GM12878 (cell line): ENCODE data around the gene NXN. TPM values are rescaled to one million over a fixed set of nuclear protein-coding genes. Genes with fewer than 3 reads are reported as not detected.

ENCODE experiments used
- ATAC-seq: fragments of 200-7000 bp; cut with Tn5 transposase; 3 replicates; pipeline ENCODE4 v1.9.1; 2020; ENCODE audit warnings: mild to moderate bottlenecking, moderate library complexity
- BruUV-seq: library from RNA; stranded (reverse); fragments of 400-500 nt; replicated peaks from 2 replicates; lab custom pipeline; 2021; lab: Mats Ljungman, UMichigan
- CTCF ChIA-PET: fragments of 300-600 bp; sonication (Branson Sonifier 250); formaldehyde crosslinking; extraction: SDS; loops from one replicate; lab custom pipeline; 2021; ENCODE audit warnings: inconsistent platforms; lab: Yijun Ruan, JAX
- POLR2A ChIA-PET: fragments of 350-600 bp; formaldehyde crosslinking; extraction: SDS; loops from one replicate; lab custom pipeline; 2021; ENCODE audit warnings: inconsistent platforms; lab: Charles Lee
- RAD21 ChIA-PET: fragments of 300-600 bp; sonication (Branson Sonifier 250); formaldehyde crosslinking; loops from one replicate; lab custom pipeline; 2023; ENCODE audit warnings: antibody characterized with exemption; ENCODE audit not compliant: unreplicated experiment; lab: Charles Lee
- SMC1A ChIA-PET: fragments of 300-600 bp; sonication (Branson Sonifier 250); formaldehyde crosslinking; loops from one replicate; lab custom pipeline; 2023; ENCODE audit not compliant: unreplicated experiment, uncharacterized antibody; lab: Charles Lee
- DNase-seq: peaks from one replicate; pipeline ENCODE4 v3.0.0-alpha.2; 2011; ENCODE audit warnings: low read depth, low spot score
- FAIRE-seq: peaks from 3 replicates; lab custom pipeline; 2011; peaks lifted over from hg19 to GRCh38; lab: Jason Lieb, UNC
- H2AFZ ChIP-seq: 2 replicates; pipeline ENCODE4 v1.6.0; 2011; ENCODE audit warnings: low read depth, low read length, control low read depth; ENCODE audit not compliant: control insufficient read depth
- H3K27ac ChIP-seq: 2 replicates; pipeline ENCODE4 v1.5.1; 2011; ENCODE audit warnings: control low read depth; ENCODE audit not compliant: control insufficient read depth, insufficient read depth
- H3K27me3 ChIP-seq, 2 experiments: replicated peaks in 1 of 2; 2 replicates each; pipeline versions ENCODE4 v1.6.0 to v1.6.1; 2011; ENCODE audit warnings: low read length in 1 of 2; ENCODE audit not compliant: control insufficient read depth in 2 of 2, insufficient read depth in 2 of 2
- H3K36me3 ChIP-seq, 2 experiments: 2 replicates each; pipeline ENCODE4 v1.5.1; 2011; ENCODE audit warnings: low read length in 1 of 2; ENCODE audit not compliant: control insufficient read depth in 2 of 2, insufficient read depth in 2 of 2
- H3K4me1 ChIP-seq: 2 replicates; pipeline ENCODE4 v1.6.1; 2011; ENCODE audit warnings: mild to moderate bottlenecking, low read length, moderate library complexity, mixed read lengths; ENCODE audit not compliant: control insufficient read depth, insufficient read depth
- H3K4me2 ChIP-seq: 2 replicates; pipeline ENCODE4 v1.6.0; 2011; ENCODE audit warnings: control low read depth; ENCODE audit not compliant: control insufficient read depth, insufficient read depth
- H3K4me3 ChIP-seq: fragments of 200-600 bp; sonication (generic); 2 replicates; pipeline ENCODE4 v1.5.1; 2016
- H3K79me2 ChIP-seq: 2 replicates; pipeline ENCODE4 v1.6.0; 2011; ENCODE audit warnings: low read length; ENCODE audit not compliant: control insufficient read depth, insufficient read depth
- H3K9ac ChIP-seq: 2 replicates; pipeline ENCODE4 v1.8.0; 2011; ENCODE audit warnings: low read length, control low read depth, mixed read lengths; ENCODE audit not compliant: control insufficient read depth, insufficient read depth
- H3K9me3 ChIP-seq: replicated peaks from 3 replicates; pipeline ENCODE4 v1.5.1; 2011; ENCODE audit warnings: mild to moderate bottlenecking, low read length; ENCODE audit not compliant: control insufficient read depth, insufficient read depth
- H4K20me1 ChIP-seq: 2 replicates; pipeline ENCODE4 v1.6.0; 2011; ENCODE audit not compliant: control insufficient read depth, insufficient read depth
- BMI1 ChIP-seq: fragments of 450-650 bp; IDR thresholded peaks from 2 replicates; pipeline ENCODE4 v1.6.1; 2016; ENCODE audit warnings: mild to moderate bottlenecking, moderate library complexity, borderline replicate concordance
- CHD2 ChIP-seq: IDR thresholded peaks from 2 replicates; pipeline ENCODE4 v1.6.1; 2011; ENCODE audit warnings: low read depth, low read length, improper control_type of control experiment, borderline replicate concordance
- CREM ChIP-seq: IDR thresholded peaks from 2 replicates; pipeline ENCODE4 v1.6.1; 2014; ENCODE audit warnings: antibody characterized with exemption, low read depth
- GABPA ChIP-seq: IDR thresholded peaks from 2 replicates; pipeline ENCODE4 v1.6.1; 2014; ENCODE audit warnings: antibody characterized with exemption, low read depth, mild to moderate bottlenecking, inconsistent platforms
- GATAD2B ChIP-seq: fragments of 450-650 bp; conservative IDR thresholded peaks from 2 replicates; pipeline ENCODE4 v1.6.1; 2017; ENCODE audit warnings: low read depth, mild to moderate bottlenecking, moderate library complexity
- IRF4 ChIP-seq: IDR thresholded peaks from 2 replicates; pipeline ENCODE4 v1.6.1; 2011; ENCODE audit warnings: low read depth, low read length
- IRF5 ChIP-seq: fragments of 450-650 bp; IDR thresholded peaks from 2 replicates; pipeline ENCODE4 v1.6.1; 2017; ENCODE audit warnings: borderline replicate concordance
- MTA2 ChIP-seq: fragments of 450-650 bp; IDR thresholded peaks from 2 replicates; pipeline ENCODE4 v1.6.1; 2016; ENCODE audit warnings: low read depth, mild to moderate bottlenecking, moderate library complexity
- MTA3 ChIP-seq: IDR thresholded peaks from 2 replicates; pipeline ENCODE4 v1.6.1; 2012; ENCODE audit warnings: low read length, inconsistent platforms, borderline replicate concordance
- POLR2AphosphoS2 ChIP-seq: IDR thresholded peaks from 2 replicates; pipeline ENCODE4 v1.6.1; 2011; ENCODE audit warnings: low read depth, mild to moderate bottlenecking, low read length, improper control_type of control experiment, moderate library complexity
- RELA ChIP-seq: fragments of 450-650 bp; IDR thresholded peaks from 2 replicates; pipeline ENCODE4 v1.8.0; 2014; ENCODE audit warnings: borderline replicate concordance; ENCODE audit not compliant: partially characterized antibody
- SP1 ChIP-seq: IDR thresholded peaks from one replicate; pipeline ENCODE4 v1.6.1; 2011; ENCODE audit warnings: low read depth, low read length
- SREBF2 ChIP-seq: IDR thresholded peaks from 2 replicates; pipeline ENCODE4 v1.6.1; 2012; ENCODE audit warnings: mild to moderate bottlenecking, low read length
- TARDBP ChIP-seq: IDR thresholded peaks from 2 replicates; pipeline ENCODE4 v1.6.1; 2016; ENCODE audit warnings: borderline replicate concordance
- TCF3 ChIP-seq: IDR thresholded peaks from 2 replicates; pipeline ENCODE4 v1.6.1; 2012; ENCODE audit warnings: low read depth, mild to moderate bottlenecking, low read length, borderline replicate concordance; ENCODE audit not compliant: insufficient read depth
- TCF7 ChIP-seq: IDR thresholded peaks from 2 replicates; pipeline ENCODE4 v1.6.1; 2014; ENCODE audit warnings: antibody characterized with exemption, borderline replicate concordance
- YBX1 ChIP-seq: fragments of 450-650 bp; IDR thresholded peaks from 2 replicates; pipeline ENCODE4 v1.6.1; 2016; ENCODE audit warnings: antibody characterized with exemption
- ZNF24 ChIP-seq: fragments of 450-650 bp; IDR thresholded peaks from 2 replicates; pipeline ENCODE4 v1.6.1; 2017; ENCODE audit warnings: antibody characterized with exemption, mild to moderate bottlenecking
- ZNF687 ChIP-seq: fragments of 450-650 bp; IDR thresholded peaks from 2 replicates; pipeline ENCODE4 v1.6.1; 2017; ENCODE audit warnings: mild to moderate bottlenecking, moderate library complexity
- WGBS: methylation state at CpG from one replicate; pipeline ENCODE4 v1.1.6; 2016; ENCODE audit warnings: low lambda C conversion rate; ENCODE audit not compliant: insufficient replicate concordance, insufficient coverage; ENCODE audit errors: missing lambda C conversion rate; 5-methylcytosine and 5-hydroxymethylcytosine counted together
- in situ Hi-C: fragments of 300-500 bp; cut with MboI; formaldehyde crosslinking; loops from 9 replicates; pipeline ENCODE4 v1.14.3; 2018; ENCODE audit warnings: mixed read lengths
- intact Hi-C: fragments of 100-400 bp; cut with micrococcal nuclease; formaldehyde crosslinking; loops from one replicate; pipeline ENCODE4 v1.14.2; 2022; ENCODE audit not compliant: unreplicated experiment
- polyA plus RNA-seq, 11 experiments: library from polyadenylated mRNA; depleted of rRNA in 4 of 11; unstranded in 6 of 11; stranded (reverse) in 5 of 11; fragments of >200 nt; fragmentation: Nextera tagmentation in 4 of 11; fragmentation: Illumina TruSeq in 1 of 11; extraction: Ambion mirVana in 4 of 11; extraction: Trizol in 1 of 11; gene quantifications; 1 replicate in 1 of 11; 2 replicates in 10 of 11; pipeline versions ENCODE4 v1.2.1 to v1.2.3, GENCODE V29; 2011 to 2016; ENCODE audit warnings: inconsistent platforms in 2 of 11, missing spikeins in 2 of 11, low read depth in 1 of 11
- total RNA-seq, 4 experiments: library from RNA; depleted of rRNA in 3 of 4; stranded (reverse); fragments of >200 nt in 3 of 4; fragmentation: Illumina TruSeq in 1 of 4; extraction: Trizol in 1 of 4; gene quantifications; 2 replicates each; pipeline versions ENCODE4 v1.2.1 to v1.2.3, GENCODE V29; 2013 to 2021

The NXN gene
- total and polyA plus RNA-seq, 10 of the 15 experiments (the other 5 are each of a cell fraction or from before 2014, with no cell fraction given), result 0.04 to 1.2 (median 0.30) TPM

DNA sequence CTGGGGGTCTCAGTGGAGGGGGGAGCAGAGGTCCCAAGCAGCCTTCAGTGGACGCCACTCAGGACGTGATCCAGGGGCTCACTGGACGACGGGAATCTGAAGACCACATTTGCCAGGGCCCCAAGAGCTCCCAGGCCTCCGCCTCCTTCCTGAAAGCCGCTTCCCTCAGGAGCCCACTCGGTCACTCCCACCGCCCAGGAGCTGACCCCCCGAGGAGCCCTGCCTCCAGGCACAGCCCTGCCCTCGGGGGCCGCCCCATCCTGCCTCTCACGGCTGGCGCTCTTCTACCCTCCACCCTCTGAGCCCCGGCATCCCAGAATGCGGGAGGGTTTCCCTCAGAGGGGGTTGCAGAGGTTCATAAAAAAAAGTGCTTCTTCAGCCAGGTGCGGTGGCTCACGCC, 41.6 kb upstream of the NXN start (continued):
- TF ChIP-seq ZNF687, result no peak
- no peak for TF ChIP-seq YBX1

DNA sequence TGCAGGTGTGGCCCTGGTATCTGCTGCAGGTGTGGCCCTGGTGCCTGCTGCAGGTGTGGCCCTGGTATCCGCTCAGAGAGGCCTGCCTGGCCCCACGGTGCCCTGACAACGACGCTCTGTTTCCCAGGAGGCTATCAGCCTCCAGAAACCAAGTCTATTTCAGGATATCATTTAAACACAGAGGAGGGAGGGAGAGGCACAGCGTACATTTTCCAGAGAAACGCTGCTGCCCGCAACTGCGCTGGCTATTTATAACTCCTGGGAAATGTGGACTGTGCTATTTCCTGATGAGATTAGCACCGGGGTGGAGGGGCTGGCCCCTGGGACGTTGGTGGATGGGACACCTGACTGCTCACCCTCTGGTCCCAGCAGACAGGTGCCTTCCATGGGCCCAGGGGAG, 39.9 kb upstream of the NXN start:
- Histone ChIP-seq H3K9me3 (no peaks in the 10 kb centered on the region), H3K79me2 (no peaks in the 10 kb centered on the region), H3K27ac (no peak overlapping the region), H2AFZ (no peak overlapping the region), H3K27me3 (no peaks in the 10 kb centered on the region), H4K20me1 (no peaks in the 10 kb centered on the region), H3K4me2 (no peak overlapping the region), H3K36me3 (peaks cover 0 to 2% of the 10 kb centered on the region in 2 experiments; a peak in 3 of 4 replicates), H3K4me3 (no peak overlapping the region), H3K9ac (no peak overlapping the region), H3K4me1 (no peaks in the 10 kb centered on the region)
- in situ Hi-C loops, result no loop called here
- RAD21 ChIA-PET, result no interaction called here
- ATAC-seq, result no peak
- DNase-seq, result no peak
- no TSS peak for BruUV-seq
- intact Hi-C loops, result no loop called here
- WGBS, result 81% methylated on average over 10 of the region's 10 CpGs
- CTCF ChIA-PET, result no interaction called here
- SMC1A ChIA-PET, result no interaction called here
- TF ChIP-seq MTA2 (no peak), GATAD2B (no peak), BMI1 (no peak), SP1 (no peak), ZNF24 (no peak), TARDBP (no peak), IRF4 (no peak), GABPA (no peak), MTA3 (no peak), POLR2AphosphoS2 (no peak), CHD2 (no peak), YBX1 (no peak), TCF3 (no peak), CREM (no peak), TCF7 (no peak), SREBF2 (no peak), IRF5 (no peak), RELA (no peak)
- no peak for FAIRE-seq
- POLR2A ChIA-PET, result no interaction called here
